HG03342 (cell line): ENCODE measurements around the gene HIPK2.
A peak's percentile ranks its signal among the peaks of the same experiment; 100 is the strongest.
"Not testable (repeated sequence)": the region's sequence is repeated elsewhere in the genome, so short reads cannot be mapped to it uniquely, and the experiment has no call there.

Experiments
- ATAC-seq: cut with Tn5 transposase; IDR thresholded peaks from one replicate; pipeline ENCODE4 v1.9.1; 2021; ENCODE audit warnings: mild to moderate bottlenecking, moderate library complexity; ENCODE audit not compliant: unreplicated experiment

The HIPK2 gene

DNA sequence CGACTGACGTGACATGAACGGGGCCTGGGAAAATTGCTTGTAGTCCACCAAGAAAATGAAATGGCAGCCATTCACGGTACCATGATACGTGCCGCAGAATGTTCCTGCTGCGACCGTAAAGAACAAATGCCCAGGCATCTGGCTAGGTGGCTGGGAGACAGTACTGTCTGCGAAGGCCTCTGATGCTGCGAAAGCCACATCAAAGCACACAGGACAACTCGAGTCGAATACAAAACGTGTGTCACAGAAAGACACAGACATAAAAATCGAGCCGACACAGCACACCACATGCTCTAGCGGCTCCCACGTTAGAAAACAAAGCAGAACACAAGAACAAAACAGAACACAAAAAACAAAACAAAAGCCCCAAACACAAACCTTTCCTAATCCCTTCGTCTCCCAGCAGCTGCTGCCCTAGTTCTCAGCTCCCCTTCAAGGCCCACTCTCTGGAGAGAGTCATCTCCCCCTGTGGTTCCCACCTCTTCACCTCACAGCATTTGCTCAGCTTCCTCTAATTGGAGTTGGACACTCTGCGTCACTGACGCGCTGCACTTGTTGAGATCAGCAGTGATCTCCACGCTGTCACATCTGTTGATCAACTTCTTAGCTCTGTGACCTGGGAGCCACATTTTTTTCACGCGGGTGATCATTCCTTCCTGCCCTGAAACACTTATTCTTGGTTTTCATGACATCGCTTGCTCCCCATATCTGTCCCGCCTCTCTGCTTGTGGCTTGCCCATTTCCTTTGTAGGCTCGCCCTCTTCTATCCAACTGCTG, 142.1 kb downstream of the HIPK2 start:
- ATAC-seq, result no peak

DNA sequence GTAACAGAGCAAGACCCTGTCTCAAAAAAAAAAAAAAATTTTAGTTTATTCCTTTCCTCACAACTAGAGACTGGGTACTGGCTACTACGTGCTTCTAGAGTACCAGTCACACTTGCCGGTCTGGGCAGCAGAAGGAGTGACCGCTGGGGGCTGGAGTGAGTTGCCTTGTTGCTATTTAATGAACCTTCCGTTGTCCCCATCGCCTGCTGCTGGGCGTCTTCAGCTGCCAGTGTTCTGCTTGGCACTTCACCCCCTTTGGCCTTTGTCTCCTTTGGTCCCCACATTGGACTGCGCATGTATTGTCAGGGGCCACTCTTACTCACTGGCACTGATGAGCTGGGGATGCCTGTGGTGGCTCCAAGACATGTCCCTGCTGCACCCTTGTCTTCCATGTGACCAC, 143.7 kb downstream of the HIPK2 start:
- ATAC-seq, result no peak

DNA sequence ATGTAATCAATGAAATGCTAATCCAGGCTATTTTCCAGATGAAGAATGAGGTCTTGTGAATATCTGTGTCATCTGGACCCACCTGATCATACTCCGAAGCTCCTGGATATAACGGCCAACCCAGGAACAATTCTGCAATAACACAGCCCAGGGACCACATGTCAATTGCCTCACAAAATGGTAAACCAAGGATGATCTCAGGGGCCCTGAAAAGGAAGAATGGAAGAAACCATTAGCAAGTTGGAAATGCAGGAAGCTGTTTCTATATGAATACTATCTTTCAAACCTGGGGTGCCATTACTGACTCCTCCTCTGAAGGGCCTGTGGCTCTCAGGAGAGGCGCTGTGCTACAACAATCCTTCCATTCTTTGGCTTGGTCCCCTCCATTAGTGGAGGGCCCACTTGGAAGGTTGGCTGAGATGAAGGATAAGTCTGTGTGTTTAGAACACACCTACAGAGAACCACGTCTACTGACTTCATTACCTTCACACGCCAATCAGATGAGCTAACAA, 146.2 kb downstream of the HIPK2 start:
- no peak for ATAC-seq

DNA sequence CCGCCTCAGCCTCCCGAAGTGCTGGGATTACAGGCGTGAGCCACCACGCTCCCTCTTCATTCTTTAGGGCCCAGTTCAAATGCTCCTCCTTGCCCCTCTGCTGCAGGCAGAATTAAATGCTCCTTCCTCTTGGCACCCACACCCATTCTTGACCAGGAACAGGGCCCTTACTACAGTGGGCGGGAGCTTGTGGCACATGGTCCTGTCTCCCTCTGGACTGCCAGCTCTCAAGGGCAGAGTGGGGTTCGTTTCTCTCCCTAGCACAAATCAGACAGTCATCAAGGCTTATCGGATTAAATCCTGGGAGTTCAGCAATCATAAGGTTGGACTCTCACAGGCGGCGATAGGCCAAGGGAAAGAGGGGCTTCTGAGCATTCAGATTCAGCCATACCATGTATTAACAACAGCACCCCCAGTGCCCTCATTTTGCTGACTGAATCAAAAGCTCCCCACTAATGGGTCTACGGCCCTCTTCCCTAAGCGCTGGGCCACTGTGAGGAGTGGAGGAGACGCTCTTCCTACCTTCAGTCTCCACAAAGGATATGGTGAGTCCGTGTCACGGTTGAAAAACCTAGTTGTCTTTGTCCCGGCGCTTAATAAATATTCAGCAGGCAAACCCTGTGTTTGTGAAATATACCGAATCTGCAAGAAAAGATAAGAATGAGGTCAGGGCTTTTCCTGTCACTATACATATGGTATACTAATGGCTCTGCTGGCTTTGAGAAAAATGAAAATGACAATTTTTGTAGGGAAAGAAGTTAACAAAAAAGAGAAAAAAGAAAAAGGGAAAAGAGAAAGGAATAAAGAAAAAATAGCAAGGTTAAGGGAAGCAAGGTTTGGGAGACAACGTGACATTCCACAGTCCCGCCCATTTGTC, 146.9 kb downstream of the HIPK2 start:
- no peak for ATAC-seq

DNA sequence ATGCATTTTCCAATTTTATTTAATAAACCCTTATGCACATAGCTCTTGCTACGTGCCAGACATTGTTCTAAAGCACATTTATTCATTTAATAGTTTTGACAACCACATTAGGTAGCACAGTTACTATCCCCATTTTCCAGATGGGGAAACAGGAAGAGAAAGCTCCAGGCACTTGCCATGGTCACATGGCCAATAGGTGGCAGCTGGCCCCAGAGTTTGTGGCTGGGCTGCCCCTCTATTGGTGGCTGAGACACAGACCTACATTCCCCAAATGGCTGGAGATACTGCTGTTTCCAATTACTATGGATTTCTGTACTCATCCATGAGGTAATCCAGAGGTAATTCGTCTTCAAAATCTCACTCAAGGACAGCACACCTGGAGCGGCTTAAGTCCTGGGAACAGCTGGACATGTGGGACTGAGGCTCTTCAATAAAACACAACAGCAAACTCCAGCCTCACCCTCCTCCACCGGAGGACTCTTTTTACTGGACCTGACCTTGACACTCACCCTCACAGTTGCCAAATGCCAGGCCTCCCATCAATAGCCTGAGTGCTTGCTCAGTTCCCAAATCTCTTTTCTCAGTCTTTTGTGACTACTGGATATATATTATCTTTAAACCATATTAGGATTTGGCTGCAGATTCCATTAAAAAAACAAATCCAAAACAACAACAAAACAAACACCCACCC, 148.3 kb downstream of the HIPK2 start:
- ATAC-seq, result no peak

DNA sequence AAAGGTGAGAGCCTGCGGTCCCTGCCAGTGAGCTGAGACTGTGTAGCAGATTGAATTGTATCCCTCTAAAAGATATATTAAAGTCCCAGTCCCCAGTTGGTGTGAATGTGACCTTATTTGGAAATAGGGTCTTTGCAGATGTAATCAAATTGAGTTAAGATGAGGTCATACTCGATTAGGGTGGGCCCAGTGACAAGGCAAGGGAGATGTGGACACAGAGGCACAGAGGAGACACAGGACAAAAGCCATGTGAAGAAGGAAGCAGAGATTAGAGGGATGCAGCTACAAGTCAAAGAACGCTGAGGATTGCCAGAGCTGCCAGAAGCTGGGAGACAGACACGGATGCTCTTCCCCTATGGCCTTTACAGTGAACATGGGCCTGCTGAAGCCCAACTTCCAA, 150.0 kb downstream of the HIPK2 start:
- no peak for ATAC-seq

DNA sequence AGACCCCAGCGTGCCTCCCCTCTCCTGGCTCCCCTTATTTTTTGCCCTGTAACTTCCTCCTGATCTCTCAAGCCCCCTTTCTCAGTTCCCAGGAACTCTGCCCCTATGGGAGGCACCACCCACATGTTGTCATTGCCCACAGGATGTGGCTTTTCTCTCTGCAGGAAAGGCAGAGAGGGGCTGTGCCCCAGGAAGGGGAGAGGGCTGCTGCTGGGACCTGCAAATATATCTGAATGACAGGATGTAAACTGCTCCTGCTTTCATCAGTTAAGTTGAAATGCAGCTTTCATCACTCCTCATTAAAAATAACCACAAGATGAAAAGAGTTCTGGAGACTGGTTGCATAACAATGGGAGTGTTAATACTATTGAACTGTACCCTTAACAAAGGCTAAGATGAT, 151.0 kb downstream of the HIPK2 start:
- ATAC-seq, result no peak

DNA sequence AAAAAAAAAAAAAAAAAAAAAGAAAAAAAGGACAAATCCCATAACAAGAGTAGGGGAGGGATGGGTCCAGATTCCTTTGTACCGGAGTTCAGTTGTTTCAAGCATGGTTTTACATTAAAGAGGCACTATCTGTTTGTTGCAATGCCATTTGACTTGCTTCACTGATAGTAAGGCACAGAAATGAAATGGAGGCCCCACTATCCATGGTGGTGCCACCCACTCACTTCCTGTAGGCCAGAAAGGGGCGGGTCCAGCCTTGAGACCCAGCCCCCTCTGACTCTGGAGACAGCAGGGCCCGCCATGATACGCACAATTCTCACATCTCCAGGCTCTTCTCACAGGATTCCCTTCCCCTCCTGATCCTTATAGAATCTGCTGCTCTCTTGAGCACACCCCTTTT, 154.3 kb downstream of the HIPK2 start:
- no peak for ATAC-seq

DNA sequence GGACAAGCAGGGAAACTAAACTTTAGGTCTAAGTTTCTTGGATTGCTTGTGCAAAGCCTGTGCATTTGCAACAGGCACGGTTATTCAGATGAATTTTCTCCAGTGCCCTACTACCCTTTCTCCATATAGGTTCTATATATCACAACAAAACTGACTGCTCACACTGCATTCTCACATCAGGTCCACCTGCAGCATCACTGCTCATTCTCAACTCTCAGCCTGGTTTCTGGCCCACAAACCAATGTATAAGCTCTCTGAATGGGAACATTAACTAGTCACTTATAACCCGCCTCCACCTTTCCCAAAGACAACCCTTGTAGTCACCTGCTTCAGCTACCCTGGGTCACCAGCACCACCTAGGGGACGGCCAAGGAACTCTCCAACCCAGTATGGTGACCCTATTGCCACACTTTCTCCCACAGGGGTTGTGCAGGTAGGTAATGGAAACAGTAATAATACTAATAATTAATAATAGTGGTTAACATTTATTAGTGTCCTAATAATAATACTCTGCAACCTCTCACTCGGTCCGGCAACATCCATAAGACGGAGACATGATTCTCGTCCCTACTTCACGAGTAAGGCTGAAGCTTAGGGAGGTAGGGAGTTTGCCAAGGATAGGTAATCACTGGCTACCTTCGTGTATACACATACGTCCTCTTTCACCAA, 157.0 kb downstream of the HIPK2 start:
- ATAC-seq, result peak; percentile 71

DNA sequence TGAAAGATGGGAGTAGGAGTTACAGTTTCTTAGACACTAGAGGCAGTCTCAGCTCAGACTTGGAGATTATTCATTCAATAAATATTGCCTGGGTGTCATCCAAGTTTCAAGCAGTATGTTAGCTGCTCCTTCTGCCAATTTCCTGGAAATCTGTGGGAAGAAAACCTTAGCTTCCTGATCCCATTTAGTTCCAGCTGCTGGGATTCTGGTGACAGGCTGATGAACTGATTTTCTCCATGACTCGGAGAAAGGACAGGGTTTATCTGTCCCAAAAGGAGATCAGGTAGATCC, 158.5 kb downstream of the HIPK2 start:
- ATAC-seq, result no peak

DNA sequence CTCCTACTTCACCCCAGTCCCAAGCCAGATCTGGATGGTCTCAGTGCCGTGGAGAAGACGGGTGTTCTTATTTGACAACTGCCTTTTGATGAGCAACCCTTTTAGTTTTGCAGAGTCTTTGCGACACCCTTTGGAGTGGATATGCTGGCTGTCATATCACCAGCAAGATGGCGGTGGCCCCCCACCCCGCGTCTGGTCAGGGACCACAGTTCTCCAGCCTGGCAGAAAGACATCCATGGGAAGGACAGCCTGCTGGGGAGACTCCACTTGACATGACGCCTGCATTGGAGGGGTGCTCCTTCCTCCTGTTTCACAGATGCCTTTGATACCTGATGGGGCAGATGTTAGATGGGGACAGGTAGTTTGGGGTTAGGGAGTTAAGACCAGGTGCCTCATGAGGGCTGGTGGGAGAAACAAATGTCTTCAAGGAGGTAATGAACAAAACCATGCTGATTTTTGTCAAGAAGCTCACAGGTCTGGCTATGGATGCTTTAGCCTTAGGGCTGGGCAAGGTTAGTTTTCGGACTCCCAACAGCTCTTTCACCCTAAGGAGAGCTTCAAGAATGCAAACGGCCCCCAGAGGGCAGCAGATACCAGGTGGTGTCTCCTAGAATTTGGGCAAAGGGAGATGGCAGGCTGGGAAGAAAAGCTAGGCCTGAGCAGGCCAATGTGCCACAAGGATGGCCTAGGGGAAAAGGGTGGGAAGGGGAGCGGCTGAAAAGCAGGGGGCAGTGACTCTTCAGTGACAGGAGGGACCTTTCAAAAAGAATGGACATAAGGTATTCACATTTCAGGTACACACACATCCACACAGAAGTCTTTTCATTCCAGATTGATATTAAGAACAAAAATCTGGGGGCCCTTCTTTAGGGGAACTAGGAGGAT, 159.1 kb downstream of the HIPK2 start:
- ATAC-seq, result no peak

DNA sequence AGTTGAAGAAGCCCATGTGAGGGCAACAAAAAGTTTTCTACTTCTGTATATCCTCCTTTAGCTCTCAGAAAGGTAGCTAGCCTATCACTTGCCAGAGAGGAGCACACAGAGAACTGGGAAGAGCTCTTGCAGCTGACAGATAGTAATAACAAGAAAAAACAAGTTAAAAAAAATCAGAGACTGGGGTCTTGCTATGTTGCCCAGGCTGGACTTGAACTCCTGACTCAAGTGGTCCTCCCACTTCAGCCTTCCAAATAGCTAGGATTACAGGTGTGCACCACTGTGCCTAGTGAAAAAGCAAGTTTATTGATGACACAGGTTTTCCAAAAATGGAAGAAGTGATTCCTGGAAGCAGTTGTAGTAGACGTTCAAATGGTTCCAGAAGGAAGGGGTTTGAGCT, 160.7 kb downstream of the HIPK2 start:
- no peak for ATAC-seq

DNA sequence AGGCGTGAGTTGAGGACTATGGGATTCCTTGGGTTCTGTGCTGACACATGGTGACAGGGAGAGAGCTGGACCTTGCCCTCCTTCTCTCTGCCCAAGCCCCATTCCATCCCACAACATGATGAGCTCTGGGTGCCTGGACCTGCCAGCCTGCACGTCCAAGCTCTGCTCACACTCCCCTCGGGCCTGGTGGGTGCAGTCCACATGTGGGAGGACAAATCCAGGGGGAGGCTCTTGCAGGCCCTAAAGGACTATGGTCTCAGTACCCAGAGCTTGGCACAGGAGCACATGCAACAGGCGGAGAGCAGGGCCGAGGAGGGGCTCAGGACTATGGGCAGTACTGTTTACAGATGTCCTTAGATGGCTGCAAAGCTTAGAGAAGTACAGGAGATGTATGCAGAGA, 162.9 kb downstream of the HIPK2 start:
- ATAC-seq, result no peak

DNA sequence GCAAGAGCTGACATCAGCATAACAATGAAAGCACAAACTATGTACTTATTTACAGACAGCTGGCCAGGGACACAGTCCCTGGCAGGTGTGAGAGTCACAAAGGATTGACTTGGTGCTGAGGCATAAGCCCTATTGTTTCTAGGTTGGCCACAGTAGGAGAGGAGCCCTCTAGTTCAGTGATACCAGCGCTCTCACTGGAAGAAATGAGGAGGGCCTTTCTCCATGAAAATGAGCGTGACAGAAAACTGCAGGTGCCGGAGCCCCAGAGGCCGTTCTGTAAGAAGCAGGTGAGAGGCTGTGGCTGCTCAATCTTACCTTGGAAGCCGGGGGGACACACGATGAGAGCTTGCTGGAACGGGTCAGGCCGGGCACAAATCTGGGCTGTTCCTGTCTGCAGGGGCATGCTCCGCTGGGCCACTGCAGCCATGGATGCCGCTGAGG, 163.8 kb downstream of the HIPK2 start:
- ATAC-seq, result no peak

DNA sequence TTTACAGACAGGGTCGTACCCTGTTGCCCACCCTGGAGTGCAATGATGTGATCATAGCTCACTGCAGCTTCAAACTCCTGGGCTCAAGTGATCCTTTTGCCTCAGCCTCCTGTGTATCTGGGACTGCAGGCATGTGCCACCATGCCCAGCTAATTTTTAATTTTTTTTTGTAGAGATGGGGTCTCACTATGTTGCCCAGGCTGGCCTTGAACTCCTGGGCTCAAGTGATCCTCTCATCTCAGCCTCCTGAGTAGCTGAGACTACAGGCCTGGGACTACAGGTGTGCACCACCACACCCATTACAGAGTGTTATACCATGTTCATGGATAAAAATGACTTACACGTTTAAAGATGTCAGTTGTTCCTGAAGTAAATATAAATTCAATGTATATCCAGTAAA, 166.2 kb downstream of the HIPK2 start:
- not testable (repeated sequence) for ATAC-seq

DNA sequence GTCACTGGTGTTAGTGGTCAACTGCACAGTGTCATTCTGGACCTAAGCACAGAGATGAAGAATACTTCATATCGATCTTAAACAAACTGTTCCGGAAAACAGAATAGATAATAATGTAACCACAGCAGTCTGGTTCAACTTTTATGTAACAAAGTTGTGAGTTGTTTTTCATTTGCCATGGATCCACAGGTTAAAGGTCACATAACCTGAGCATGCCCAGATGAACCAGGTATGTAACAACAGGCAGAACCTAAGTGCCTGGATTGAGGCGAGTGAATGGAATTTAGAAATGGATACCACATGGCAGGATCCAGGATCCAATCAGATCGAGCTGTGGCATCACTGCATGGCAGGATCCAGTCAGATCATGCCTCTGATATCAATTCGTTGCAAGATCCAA, 167.2 kb downstream of the HIPK2 start:
- no peak for ATAC-seq

DNA sequence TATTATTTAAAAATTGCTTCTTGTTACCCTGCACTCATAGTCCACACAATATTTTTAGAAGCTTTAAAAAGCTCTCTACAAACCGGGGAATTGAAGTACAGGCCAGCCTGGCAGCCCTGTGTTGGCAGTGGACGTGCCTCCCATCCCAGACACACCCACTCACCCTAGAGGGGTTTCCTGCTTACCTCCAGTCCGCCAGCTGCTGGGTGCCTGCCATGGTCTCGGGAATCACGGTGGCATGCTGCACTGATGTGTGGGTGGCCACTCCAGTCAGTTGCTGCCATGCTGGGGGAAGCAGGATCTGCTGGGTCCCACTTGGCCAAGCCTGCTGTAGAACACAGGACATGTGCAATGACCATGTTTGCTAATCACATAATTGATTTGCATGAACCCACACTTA, 173.9 kb downstream of the HIPK2 start:
- no peak for ATAC-seq

DNA sequence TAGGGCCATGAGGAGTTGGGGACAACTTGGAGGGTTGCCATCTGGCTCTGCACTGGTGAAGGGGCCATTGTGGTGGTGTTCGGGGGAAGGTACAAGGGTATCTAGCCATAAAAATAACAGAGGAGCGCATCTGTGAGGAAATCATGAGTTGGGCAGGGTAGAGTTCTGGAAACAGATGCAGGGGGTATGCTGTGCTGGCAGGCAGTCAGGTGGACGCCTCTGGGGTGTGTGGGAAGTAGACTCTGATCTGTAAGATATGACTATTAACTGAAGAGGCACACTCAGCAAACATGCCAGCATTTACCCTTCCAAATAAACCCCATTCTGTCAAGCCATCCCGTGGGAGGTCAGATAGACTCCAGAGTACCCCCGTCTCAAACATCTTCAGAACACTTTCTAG, 174.5 kb downstream of the HIPK2 start:
- no peak for ATAC-seq

DNA sequence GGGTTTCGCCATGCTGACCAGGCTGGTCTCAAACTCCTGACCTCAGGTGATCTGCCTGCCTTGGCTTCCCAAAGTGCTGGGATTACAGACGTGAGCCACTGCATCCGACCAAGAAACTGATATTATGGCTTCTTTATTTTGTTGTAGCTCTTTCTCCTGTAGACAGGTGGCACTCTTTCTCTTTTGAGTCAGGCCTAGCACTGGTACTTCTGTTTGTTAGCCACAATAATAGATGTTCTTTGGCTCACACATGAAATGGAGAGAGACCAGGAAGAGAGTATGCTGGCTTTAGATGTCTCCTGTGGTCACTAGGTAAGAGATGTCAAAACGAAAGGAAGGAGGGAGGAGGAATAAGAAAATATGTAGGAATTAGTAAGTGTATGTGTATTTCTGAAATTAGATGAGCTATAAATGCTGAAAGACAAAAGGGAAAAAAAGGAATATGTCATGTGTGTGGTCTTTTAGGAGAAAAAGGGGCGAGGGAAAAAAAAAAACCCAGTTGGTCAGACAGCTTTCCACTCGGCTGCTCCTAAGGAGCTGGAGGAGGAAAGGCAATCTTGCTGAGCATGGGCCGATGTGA, 175.6 kb downstream of the HIPK2 start:
- ATAC-seq, result no peak

DNA sequence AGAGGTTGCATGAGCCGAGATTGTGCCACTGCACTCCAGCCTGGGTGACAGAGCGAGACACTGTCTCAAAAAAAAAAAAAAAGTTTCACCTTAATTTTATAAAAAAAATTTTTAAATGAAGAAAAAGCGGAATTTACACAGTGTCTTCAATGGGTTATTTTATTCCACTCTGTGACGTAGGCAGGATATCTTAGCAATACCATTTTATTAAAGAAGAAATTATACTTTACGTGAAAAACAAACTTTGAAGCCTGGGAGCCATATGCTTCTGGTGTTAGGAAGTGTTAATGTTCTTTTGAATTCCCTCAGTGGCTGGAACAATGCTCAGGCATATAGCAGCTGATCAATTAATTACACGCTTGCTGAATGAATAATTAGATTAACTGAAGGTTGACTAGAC, 176.6 kb downstream of the HIPK2 start:
- ATAC-seq, result no peak
